Measurements from ENCODE around the gene HSD17B4. TPM values are rescaled to one million over a fixed set of nuclear protein-coding genes. Genes with fewer than 3 reads are reported as not detected.
"Not testable (repeated sequence)": the region's sequence is repeated elsewhere in the genome, so short reads cannot be mapped to it uniquely, and the experiment has no call there.

Gene HSD17B4
- total RNA-seq, 1 experiment from 2014 or later: 107 TPM

DNA sequence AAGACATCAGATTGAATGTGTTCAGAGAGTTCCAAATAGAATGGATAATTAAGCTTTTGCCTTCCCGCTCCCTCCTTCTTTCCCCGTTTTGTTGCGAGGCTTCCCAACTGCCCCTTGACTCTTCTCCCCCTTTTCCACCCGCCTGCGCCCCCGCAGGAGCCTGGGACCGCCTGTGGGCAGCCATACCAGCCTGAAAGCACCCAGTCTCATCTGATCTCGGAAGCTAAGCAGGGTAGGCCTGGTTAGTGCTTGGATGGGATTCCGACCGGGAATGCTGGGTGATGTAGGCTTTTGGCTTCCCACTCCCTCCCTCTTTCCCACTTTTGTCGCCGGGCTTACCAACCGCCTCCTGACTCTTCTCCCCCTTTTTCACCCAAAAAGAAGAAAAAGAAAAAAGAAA, 6.8 kb upstream of the HSD17B4 start:
- intact Hi-C loops (cut with micrococcal nuclease; ENCODE audit: unreplicated experiment) (no loop called here), in situ Hi-C loops (cut with HindIII; ENCODE audit: low pct_unique_long_range_greater_than_20kb, low sequenced_read_pairs) (no loop called here)
- DNase-seq (ENCODE audit: low read depth, low spot score): no peak
- H3K9me3 ChIP-seq (ENCODE audit: control insufficient read depth, insufficient read depth, low read depth, low read length): no peaks in the 10 kb centered on the region
- no peaks in the 10 kb centered on the region for H3K27me3 ChIP-seq (ENCODE audit: control insufficient read depth, insufficient read depth, low read length)
- TF ChIP-seq SIN3A (IDR thresholded peaks at IDR 0.05; ENCODE audit: borderline replicate concordance, insufficient read depth, low read depth, low read length): no peak
- TF ChIP-seq REST (IDR thresholded peaks at IDR 0.05; ENCODE audit: insufficient read depth in 1 of 2, low read depth in 2 of 2, low read length in 1 of 2): no peak
- TF ChIP-seq POLR2AphosphoS5 (IDR thresholded peaks at IDR 0.05; ENCODE audit: low read depth, low read length): no peak
- no peak for TF ChIP-seq TCF7L2 (IDR thresholded peaks at IDR 0.05; ENCODE audit: low read depth, low read length)
- TF ChIP-seq, protein P1, sequence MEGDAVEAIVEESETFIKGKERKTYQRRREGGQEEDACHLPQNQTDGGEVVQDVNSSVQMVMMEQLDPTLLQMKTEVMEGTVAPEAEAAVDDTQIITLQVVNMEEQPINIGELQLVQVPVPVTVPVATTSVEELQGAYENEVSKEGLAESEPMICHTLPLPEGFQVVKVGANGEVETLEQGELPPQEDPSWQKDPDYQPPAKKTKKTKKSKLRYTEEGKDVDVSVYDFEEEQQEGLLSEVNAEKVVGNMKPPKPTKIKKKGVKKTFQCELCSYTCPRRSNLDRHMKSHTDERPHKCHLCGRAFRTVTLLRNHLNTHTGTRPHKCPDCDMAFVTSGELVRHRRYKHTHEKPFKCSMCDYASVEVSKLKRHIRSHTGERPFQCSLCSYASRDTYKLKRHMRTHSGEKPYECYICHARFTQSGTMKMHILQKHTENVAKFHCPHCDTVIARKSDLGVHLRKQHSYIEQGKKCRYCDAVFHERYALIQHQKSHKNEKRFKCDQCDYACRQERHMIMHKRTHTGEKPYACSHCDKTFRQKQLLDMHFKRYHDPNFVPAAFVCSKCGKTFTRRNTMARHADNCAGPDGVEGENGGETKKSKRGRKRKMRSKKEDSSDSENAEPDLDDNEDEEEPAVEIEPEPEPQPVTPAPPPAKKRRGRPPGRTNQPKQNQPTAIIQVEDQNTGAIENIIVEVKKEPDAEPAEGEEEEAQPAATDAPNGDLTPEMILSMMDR (IDR thresholded peaks at IDR 0.05): no peak
- no peak for ATAC-seq
- POLR2A ChIA-PET: no interaction called here
- CTCF ChIA-PET: no interaction called here
- no peak overlapping the region for H3K4me3 ChIP-seq (ENCODE audit: low read depth in 2 of 2, low read length in 2 of 2)
- no peaks in the 10 kb centered on the region for H3K4me1 ChIP-seq (ENCODE audit: control insufficient read depth, insufficient read depth, low read length)
- no peaks in the 10 kb centered on the region for H3K36me3 ChIP-seq (ENCODE audit: control insufficient read depth, insufficient read depth, low read length)
- H3K27ac ChIP-seq (ENCODE audit: low read length): no peak overlapping the region
- BruUV-seq (replicated peaks): no TSS peak

- TF ChIP-seq TCF7L2 (IDR thresholded peaks at IDR 0.05; ENCODE audit: low read depth, low read length) (no peak), REST (IDR thresholded peaks at IDR 0.05; ENCODE audit: insufficient read depth in 1 of 2, low read depth in 2 of 2, low read length in 1 of 2) (no peak), SIN3A (IDR thresholded peaks at IDR 0.05; ENCODE audit: borderline replicate concordance, insufficient read depth, low read depth, low read length) (no peak), POLR2AphosphoS5 (IDR thresholded peaks at IDR 0.05; ENCODE audit: low read depth, low read length) (no peak)
- TF ChIP-seq, protein P1 (IDR thresholded peaks at IDR 0.05): no peak
- ChIA-PET CTCF (no interaction called here), POLR2A (no interaction called here)
- no peak overlapping the region for H3K27ac ChIP-seq (ENCODE audit: low read length)
- H3K4me3 ChIP-seq (ENCODE audit: low read depth in 2 of 2, low read length in 2 of 2): no peak overlapping the region
- no TSS peak for BruUV-seq (replicated peaks)
- in situ Hi-C loops (cut with HindIII; ENCODE audit: low pct_unique_long_range_greater_than_20kb, low sequenced_read_pairs): no loop called here
- H3K9me3 ChIP-seq (ENCODE audit: control insufficient read depth, insufficient read depth, low read depth, low read length): no peaks in the 10 kb centered on the region
- intact Hi-C loops (cut with micrococcal nuclease; ENCODE audit: unreplicated experiment): no loop called here
- no peaks in the 10 kb centered on the region for H3K27me3 ChIP-seq (ENCODE audit: control insufficient read depth, insufficient read depth, low read length)
- H3K36me3 ChIP-seq (ENCODE audit: control insufficient read depth, insufficient read depth, low read length): no peaks in the 10 kb centered on the region
- H3K4me1 ChIP-seq (ENCODE audit: control insufficient read depth, insufficient read depth, low read length): peaks cover 6% of the 10 kb centered on the region
- ATAC-seq (no peak), DNase-seq (ENCODE audit: low read depth, low spot score) (no peak)
Measured at GRCh38 chr5:119449882-119450281, 2.4 kb upstream of the HSD17B4 start.

- H3K4me1 ChIP-seq (ENCODE audit: control insufficient read depth, insufficient read depth, low read length); ATAC-seq; DNase-seq (ENCODE audit: low read depth, low spot score); POLR2A ChIA-PET; intact Hi-C loops (cut with micrococcal nuclease; ENCODE audit: unreplicated experiment); BruUV-seq (replicated peaks); H3K36me3 ChIP-seq (ENCODE audit: control insufficient read depth, insufficient read depth, low read length); in situ Hi-C loops (cut with HindIII; ENCODE audit: low pct_unique_long_range_greater_than_20kb, low sequenced_read_pairs); H3K27ac ChIP-seq (ENCODE audit: low read length); H3K4me3 ChIP-seq (ENCODE audit: low read depth in 2 of 2, low read length in 2 of 2); CTCF ChIA-PET; H3K27me3 ChIP-seq (ENCODE audit: control insufficient read depth, insufficient read depth, low read length); H3K9me3 ChIP-seq (ENCODE audit: control insufficient read depth, insufficient read depth, low read depth, low read length): not testable (repeated sequence)
Measured at GRCh38 chr5:119450627-119451026, 1.7 kb upstream of the HSD17B4 start.
